A673 (cell line): ENCODE results near the gene DCLRE1B.

Experiments used
- EZH2 ChIP-seq: fragments of 200-600 bp; sonication (generic); IDR thresholded peaks from 2 replicates; pipeline ENCODE4 v1.6.1; 2017; ENCODE audit warnings: borderline replicate concordance, low read depth, mild to moderate bottlenecking, mixed read lengths, antibody characterized with exemption, low read length; ENCODE audit not compliant: poor library complexity, severe bottlenecking
- TF ChIP-seq, protein P1 (sequence below): fragments of 300-800, 200-600 bp; sonication (generic); conservative IDR thresholded peaks from 2 replicates; pipeline ENCODE4 v1.5.1; 2017; ENCODE audit warnings: low read depth, mild to moderate bottlenecking, antibody characterized with exemption, low read length, moderate library complexity, mixed read lengths

DNA sequence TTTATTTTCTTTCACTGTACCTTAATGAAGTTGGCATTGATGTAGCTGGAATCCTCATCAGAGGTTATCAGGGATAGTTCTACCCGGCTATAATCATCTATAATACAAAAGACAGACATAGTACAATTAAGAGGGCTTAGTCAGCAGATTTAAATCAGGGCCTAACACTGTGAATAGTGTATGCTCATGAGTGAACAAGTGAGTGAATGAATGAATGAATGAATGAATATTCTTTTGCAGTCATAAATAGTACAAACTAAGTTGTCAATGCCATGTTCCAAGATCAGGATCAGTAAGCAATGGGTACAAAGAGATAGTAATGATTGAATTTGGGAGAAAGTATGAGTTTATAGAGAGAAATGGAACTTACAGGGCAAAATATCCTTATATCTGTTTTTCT is 46.1 kb upstream of the DCLRE1B start:
- TF ChIP-seq EZH2 = no peak
- TF ChIP-seq, protein P1, sequence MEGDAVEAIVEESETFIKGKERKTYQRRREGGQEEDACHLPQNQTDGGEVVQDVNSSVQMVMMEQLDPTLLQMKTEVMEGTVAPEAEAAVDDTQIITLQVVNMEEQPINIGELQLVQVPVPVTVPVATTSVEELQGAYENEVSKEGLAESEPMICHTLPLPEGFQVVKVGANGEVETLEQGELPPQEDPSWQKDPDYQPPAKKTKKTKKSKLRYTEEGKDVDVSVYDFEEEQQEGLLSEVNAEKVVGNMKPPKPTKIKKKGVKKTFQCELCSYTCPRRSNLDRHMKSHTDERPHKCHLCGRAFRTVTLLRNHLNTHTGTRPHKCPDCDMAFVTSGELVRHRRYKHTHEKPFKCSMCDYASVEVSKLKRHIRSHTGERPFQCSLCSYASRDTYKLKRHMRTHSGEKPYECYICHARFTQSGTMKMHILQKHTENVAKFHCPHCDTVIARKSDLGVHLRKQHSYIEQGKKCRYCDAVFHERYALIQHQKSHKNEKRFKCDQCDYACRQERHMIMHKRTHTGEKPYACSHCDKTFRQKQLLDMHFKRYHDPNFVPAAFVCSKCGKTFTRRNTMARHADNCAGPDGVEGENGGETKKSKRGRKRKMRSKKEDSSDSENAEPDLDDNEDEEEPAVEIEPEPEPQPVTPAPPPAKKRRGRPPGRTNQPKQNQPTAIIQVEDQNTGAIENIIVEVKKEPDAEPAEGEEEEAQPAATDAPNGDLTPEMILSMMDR = no peak
